Measurements from ENCODE around the gene MAP4K4.
"Not testable (repeated sequence)": the region's sequence is repeated elsewhere in the genome, so short reads cannot be mapped to it uniquely, and the experiment has no call there.

Gene MAP4K4

GRCh38 chr2:101882769-101883307 lies 185.3 kb downstream of the MAP4K4 start:
- DNase-seq, result no peak

GRCh38 chr2:101883860-101884259 lies 186.4 kb downstream of the MAP4K4 start:
- peak; percentile 0 for DNase-seq

- DNase-seq, result no peak
Measured at GRCh38 chr2:101884423-101884822, 186.9 kb downstream of the MAP4K4 start.

- DNase-seq, result no peak
Measured at GRCh38 chr2:101887328-101887727, 189.8 kb downstream of the MAP4K4 start.

GRCh38 chr2:101889460-101890098 lies 192.1 kb downstream of the MAP4K4 start:
- DNase-seq, result no peak

GRCh38 chr2:101892377-101892776 lies 194.9 kb downstream of the MAP4K4 start:
- no peak for DNase-seq

GRCh38 chr2:101893681-101894381 lies 196.3 kb downstream of the MAP4K4 start:
- DNase-seq, result no peak

- no peak for DNase-seq
Measured at GRCh38 chr2:101895039-101895438, 197.5 kb downstream of the MAP4K4 start.

- no peak for DNase-seq
Measured at GRCh38 chr2:101895819-101896322, 198.4 kb downstream of the MAP4K4 start.

- no peak for DNase-seq
Measured at GRCh38 chr2:101897301-101897700, 199.8 kb downstream of the MAP4K4 start.

- DNase-seq, result no peak
Measured at GRCh38 chr2:101899265-101899664, 201.8 kb downstream of the MAP4K4 start.

GRCh38 chr2:101899871-101900270 lies 202.4 kb downstream of the MAP4K4 start:
- no peak for DNase-seq

- DNase-seq, result no peak
Measured at GRCh38 chr2:101900375-101900774, 202.9 kb downstream of the MAP4K4 start.

GRCh38 chr2:101901241-101901640 lies 203.7 kb downstream of the MAP4K4 start:
- no peak for DNase-seq

- no peak for DNase-seq
Measured at GRCh38 chr2:101902169-101902568, 204.7 kb downstream of the MAP4K4 start.

GRCh38 chr2:101904916-101905315 lies 207.4 kb downstream of the MAP4K4 start:
- no peak for DNase-seq

GRCh38 chr2:101905746-101906336 lies 208.3 kb downstream of the MAP4K4 start:
- no peak for DNase-seq

- DNase-seq, result no peak
Measured at GRCh38 chr2:101909760-101910159, 212.3 kb downstream of the MAP4K4 start.

GRCh38 chr2:101912545-101912944 lies 215.0 kb downstream of the MAP4K4 start:
- DNase-seq, result no peak

- no peak for DNase-seq
Measured at GRCh38 chr2:101921319-101921952, 223.9 kb downstream of the MAP4K4 start.

GRCh38 chr2:101921953-101922325 lies 224.4 kb downstream of the MAP4K4 start:
- DNase-seq, result no peak

GRCh38 chr2:101924311-101924710 lies 226.8 kb downstream of the MAP4K4 start:
- not testable (repeated sequence) for DNase-seq

GRCh38 chr2:101930019-101930418 lies 232.5 kb downstream of the MAP4K4 start:
- no peak for DNase-seq
